Measurements from ENCODE around the gene LANCL2. TPM values are rescaled to one million over a fixed set of nuclear protein-coding genes. Genes with fewer than 3 reads are reported as not detected.

Gene LANCL2
- total RNA-seq, 6 donors from 2014 or later = 4.6 to 19.9 (median 12.6) TPM

DNA sequence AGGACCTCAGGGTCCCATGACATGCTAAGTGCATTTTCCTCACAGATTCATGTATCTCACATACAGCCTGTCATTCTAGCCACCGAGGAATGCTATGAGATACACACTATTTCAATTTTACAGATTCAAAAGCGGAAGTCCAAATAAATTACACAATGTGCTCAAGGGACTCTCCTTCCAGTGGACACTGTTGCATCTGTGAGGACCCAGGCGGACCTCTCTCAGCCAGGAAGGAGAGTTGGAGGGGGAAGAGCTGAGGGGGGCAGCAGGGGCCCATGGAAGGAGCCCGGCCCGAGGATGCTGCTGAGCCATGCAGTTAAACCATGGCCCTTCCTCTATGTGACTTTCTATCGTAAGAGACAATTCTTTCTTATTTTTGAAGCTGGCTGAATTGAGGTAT, 113.6 kb downstream of the LANCL2 start:
- no peaks in the 10 kb centered on the region for H3K4me1 ChIP-seq
- 79 to 90% methylated on average over 6 of the region's 6 CpGs for WGBS, 2 donors
- H3K36me3 ChIP-seq = peaks cover 0 to 3% (median 0%) of the 10 kb centered on the region in 4 donors
- ATAC-seq (ENCODE audit: low FRiP score in 2 of 2) (no peak), DNase-seq (no peak)
- H3K27ac ChIP-seq = no peak overlapping the region
- no peaks in the 10 kb centered on the region for H3K27me3 ChIP-seq
- H3K9me3 ChIP-seq = no peaks in the 10 kb centered on the region
- H3K4me3 ChIP-seq = no peak overlapping the region
- TF ChIP-seq EP300 (IDR thresholded peaks at IDR 0.05) = no peak
- no peak for TF ChIP-seq POLR2AphosphoS5 (IDR thresholded peaks at IDR 0.05)
- TF ChIP-seq, protein P1, sequence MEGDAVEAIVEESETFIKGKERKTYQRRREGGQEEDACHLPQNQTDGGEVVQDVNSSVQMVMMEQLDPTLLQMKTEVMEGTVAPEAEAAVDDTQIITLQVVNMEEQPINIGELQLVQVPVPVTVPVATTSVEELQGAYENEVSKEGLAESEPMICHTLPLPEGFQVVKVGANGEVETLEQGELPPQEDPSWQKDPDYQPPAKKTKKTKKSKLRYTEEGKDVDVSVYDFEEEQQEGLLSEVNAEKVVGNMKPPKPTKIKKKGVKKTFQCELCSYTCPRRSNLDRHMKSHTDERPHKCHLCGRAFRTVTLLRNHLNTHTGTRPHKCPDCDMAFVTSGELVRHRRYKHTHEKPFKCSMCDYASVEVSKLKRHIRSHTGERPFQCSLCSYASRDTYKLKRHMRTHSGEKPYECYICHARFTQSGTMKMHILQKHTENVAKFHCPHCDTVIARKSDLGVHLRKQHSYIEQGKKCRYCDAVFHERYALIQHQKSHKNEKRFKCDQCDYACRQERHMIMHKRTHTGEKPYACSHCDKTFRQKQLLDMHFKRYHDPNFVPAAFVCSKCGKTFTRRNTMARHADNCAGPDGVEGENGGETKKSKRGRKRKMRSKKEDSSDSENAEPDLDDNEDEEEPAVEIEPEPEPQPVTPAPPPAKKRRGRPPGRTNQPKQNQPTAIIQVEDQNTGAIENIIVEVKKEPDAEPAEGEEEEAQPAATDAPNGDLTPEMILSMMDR (IDR thresholded peaks at IDR 0.05) = no peak
- no peak for TF ChIP-seq POLR2A (IDR thresholded peaks at IDR 0.05)

DNA sequence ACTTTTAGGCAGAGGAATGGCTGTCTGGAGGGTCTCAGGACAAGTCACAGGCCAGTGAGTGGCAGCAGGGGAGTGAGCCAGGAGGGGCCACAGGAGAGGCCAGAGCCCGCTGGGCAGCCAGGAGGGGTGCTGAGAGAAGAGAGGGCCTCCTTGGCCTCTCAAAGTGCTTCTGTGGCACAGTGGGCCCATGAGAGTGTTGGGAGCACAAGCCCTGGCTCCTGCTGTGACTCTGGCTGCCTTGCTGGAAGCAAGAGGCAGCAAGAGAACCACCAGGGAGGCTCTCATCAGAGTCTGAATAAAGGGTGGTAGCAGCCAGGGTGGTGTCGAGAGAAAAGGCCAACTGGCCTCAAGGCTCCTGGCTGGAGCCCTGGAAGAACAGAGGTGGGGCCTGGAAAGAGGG, 116.0 kb downstream of the LANCL2 start:
- no peaks in the 10 kb centered on the region for H3K4me1 ChIP-seq
- H3K27me3 ChIP-seq = no peaks in the 10 kb centered on the region
- H3K4me3 ChIP-seq = no peak overlapping the region
- DNase-seq (no peak), ATAC-seq (ENCODE audit: low FRiP score in 2 of 2) (no peak)
- no peaks in the 10 kb centered on the region for H3K9me3 ChIP-seq
- no peak for TF ChIP-seq POLR2A (IDR thresholded peaks at IDR 0.05)
- no peak for TF ChIP-seq POLR2AphosphoS5 (IDR thresholded peaks at IDR 0.05)
- TF ChIP-seq, protein P1 (IDR thresholded peaks at IDR 0.05) = no peak
- no peak for TF ChIP-seq EP300 (IDR thresholded peaks at IDR 0.05)
- 89 to 100% methylated on average over 2 of the region's 2 CpGs for WGBS, 2 donors
- H3K27ac ChIP-seq = no peak overlapping the region
- H3K36me3 ChIP-seq = peaks cover 0 to 3% (median 0%) of the 10 kb centered on the region in 4 donors

DNA sequence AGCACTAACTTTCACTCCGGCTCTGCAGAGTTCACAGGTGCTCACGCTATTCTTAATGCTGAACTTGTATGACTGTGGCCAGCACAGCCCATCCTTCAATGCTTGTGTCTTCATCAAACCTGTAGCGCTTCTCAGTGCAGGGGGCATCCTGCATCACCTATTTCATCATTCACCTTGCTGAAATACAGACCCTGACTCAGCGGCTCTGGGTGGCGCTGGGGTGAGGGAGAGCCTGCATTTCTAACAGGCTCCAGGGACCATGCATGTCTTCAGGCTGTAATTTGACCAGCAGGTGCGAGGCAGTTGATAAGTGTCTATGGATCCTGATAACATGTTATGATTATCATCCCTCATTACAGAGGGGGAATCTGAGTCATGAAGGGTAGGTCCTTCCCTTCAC, 117.9 kb downstream of the LANCL2 start:
- no peak overlapping the region for H3K4me3 ChIP-seq
- no peaks in the 10 kb centered on the region for H3K27me3 ChIP-seq
- DNase-seq (no peak), ATAC-seq (ENCODE audit: low FRiP score in 2 of 2) (no peak)
- peaks cover 0 to 4% (median 0%) of the 10 kb centered on the region in 4 donors for H3K36me3 ChIP-seq
- H3K27ac ChIP-seq = no peak overlapping the region
- H3K9me3 ChIP-seq = no peaks in the 10 kb centered on the region
- no peaks in the 10 kb centered on the region for H3K4me1 ChIP-seq
- no peak for TF ChIP-seq POLR2AphosphoS5 (IDR thresholded peaks at IDR 0.05)
- TF ChIP-seq, protein P1 (IDR thresholded peaks at IDR 0.05) = no peak
- TF ChIP-seq POLR2A (IDR thresholded peaks at IDR 0.05) = no peak
- TF ChIP-seq EP300 (IDR thresholded peaks at IDR 0.05) = no peak
- 94 to 95% methylated on average over 6 of the region's 6 CpGs for WGBS, 2 donors

Other genes starting within 250 kb of the LANCL2 start
- 10 to 100 TPM; 27.2 to 67.6 (median 45.0) TPM for gene VOPP1, start 207.2 kb downstream of the LANCL2 start, total RNA-seq